Stimulated activated CD8-positive, alpha-beta memory T cell treated with anti-CD3 and anti-CD28 coated beads, Interleukin-4, amount 100 ng/mL, for 1 hour (primary cell): Measurements from ENCODE around the gene SLC35B4.

Source experiments
- DNase-seq, 2 donors: peaks; one replicate each; pipeline ENCODE4 v3.0.0-alpha.2; 2020; ENCODE audit warnings: low read depth in 2 of 2, low spot score in 1 of 2

Gene SLC35B4, protein sequence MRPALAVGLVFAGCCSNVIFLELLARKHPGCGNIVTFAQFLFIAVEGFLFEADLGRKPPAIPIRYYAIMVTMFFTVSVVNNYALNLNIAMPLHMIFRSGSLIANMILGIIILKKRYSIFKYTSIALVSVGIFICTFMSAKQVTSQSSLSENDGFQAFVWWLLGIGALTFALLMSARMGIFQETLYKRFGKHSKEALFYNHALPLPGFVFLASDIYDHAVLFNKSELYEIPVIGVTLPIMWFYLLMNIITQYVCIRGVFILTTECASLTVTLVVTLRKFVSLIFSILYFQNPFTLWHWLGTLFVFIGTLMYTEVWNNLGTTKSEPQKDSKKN

DNA sequence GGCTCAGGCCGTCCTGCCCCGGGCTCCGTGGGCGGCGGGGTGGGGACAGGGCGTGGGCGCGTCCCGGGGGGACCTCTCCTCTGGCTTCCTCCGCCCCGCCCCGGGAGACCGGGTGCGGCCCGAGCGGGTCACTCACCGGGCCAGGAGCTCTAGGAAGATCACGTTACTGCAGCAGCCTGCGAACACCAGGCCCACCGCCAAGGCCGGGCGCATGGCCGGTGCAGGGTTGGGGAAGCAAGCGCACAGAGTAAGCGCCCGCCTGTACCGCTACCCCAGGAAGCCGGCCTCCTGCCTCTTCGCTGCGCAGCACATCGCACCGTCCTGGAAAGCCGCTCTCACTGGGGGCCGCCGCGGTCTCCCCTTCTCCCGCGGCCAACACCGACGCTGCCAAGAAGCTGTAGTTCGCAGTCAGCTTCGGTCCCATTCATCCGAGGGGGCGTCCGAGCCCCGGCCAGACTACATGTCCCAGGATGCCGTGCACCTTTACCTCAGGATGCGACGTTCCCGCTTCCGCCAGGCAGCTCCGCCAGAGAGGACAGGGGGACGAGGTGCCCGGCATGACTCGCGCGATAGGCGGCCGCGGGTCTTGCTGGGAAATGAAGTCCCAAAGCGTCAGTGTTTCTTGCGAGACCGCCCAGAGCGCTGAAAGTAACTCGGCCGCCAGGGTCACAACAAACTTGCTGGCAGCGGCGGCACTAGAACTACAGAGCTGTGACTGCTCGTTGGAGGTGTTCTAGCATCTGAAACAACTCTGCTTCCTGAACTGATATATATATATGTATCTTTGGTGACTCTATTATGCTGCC is at the start of gene SLC35B4:
TSS of gene SLC35B4 (minus strand) at position 392 of the 806 bp plus-strand sequence. CDS start at position 213, 179 bp downstream.
- peak; percentile 79 to 87 for DNase-seq

DNA sequence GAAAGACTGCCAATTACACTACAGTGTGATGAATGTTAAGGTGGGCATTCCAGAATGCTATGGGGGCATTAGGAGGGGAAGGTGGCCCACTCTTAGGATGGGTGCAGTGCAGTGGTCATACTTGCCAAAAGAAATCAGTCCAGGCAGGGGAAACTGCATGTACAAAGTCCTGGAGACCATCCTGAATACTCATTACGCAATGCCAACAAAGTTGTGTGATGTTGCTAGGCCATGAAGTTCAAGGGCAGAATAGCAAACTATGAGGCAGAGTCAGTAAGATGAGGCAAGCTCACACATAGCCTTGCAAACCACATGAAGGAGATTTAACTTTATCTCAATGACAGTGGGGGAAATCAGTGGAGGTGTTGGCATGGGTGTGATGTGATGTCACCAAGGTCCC is 49.8 kb upstream of the SLC35B4 start:
- no peak for DNase-seq

DNA sequence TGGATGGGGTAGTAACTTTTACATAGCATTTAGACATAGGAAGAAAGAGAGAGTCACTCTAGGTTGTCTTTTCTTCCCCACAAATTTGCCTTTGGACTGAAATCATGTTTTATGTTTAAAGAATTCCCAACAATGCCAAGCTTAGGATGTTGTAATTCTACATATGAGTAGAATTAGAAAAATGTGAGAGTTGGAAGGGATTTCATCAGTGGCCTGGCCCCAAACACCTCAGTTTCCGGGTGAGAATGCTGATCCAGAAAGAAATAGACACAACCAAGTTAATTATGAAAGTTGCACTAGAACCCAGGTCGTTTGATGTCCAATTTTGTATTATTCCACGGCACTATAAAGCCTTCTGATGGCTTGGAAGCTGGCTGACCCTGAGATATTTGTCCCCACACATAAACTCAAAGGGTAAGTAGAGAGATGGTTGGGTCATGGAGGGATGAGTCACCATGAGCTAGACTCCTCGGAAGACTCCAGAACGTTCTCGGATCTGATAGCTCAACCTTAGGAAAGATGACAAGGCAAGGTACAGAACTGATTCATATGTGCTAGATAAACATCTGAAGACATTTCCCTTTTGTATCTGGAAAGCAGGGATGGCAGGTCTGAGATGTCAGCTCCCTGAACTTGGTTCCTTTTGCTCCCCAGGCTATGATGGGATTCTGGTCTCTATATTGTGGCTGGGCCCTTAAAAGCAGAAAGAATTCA is 48.8 kb upstream of the SLC35B4 start:
- no peak for DNase-seq

DNA sequence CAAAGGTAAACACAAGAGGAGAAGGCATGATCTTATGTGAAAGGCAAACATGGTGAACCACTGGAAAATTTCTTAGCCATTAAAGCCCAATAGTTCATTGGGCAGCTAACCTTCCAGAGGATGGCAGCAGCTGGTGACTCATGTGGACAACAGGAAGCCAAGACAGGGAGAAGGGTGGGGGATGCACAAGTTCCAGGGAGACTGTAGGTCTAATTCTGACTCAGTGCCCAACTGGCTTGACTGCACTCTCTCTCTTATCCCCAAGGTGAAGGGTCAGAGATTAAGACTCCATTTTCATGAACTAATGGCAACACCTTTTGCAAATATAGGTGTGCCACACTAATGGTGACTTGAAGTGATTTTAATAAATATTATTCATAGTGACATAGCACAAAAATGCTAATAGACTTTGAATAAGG is 47.9 kb upstream of the SLC35B4 start:
- DNase-seq = no peak

DNA sequence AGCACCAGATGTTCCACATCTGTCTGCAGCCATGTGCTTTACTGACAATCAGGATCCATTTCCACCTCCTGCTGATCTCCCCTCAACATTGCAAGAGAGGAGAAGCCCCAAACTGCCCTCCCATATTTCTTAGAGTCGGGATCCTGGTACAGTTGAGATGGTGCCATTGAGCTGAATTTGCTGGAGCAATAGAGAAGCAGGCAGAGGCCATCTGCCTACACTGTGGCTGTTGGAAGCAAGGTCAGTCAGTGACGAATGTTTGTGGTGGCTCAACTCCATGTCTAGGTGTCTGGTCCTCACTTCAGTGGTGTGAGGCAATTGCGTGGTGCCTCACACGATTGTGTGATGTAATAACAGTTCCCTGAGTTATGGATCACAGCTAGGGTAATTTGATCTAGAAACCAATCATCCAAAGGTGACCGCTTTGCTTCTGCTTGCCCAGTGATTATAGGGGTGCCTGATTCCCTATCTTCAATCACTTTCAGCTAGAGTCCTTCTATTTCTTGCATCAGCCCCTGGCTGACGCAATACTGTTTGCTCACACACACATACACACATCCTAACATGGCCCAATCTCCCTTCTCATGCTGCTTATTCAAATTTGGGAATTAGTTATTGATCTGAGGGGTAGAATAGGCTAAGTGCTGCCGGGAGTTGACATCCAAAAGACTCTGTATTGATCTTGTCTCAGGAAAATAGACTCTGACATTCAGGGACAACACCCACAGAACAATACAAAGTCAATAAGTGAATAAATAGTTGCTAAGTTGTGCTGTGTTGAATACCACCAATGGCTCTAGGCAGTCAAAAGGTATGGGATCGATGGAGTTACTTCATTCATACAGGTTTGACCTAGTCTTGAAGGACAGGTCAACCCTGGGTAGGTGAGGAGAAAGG is 46.1 kb upstream of the SLC35B4 start:
- DNase-seq = no peak

DNA sequence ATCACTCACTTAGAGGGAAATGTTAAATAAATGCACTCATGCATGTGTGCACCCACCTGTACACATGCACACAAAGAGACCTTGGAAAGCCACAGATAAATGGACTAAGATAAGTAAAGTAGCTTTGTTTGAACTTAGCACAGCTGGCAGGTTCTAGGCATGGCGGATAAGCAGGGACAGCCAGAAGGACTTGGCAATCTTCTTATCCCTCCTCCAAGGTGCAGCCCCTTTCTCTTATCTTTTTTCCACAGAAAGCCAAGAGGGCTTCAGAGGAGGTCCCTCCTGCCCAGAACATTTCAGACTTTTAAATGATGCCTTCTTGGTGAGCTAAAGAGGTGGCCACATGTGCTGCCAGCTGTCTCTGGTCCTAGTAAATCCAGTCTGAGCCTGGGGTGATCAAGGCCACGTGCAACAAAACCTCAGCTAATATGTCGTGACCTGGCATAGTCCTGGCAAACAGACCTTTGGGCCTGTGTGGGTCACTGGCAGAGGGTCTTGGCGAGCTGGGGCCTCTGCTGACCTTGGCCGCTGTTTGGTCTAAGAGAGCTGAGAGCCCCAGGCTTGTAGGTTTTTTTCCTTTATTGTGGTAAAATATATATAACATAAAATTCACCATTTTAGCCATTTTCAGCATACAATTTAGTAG is 43.2 kb upstream of the SLC35B4 start:
- no peak for DNase-seq

DNA sequence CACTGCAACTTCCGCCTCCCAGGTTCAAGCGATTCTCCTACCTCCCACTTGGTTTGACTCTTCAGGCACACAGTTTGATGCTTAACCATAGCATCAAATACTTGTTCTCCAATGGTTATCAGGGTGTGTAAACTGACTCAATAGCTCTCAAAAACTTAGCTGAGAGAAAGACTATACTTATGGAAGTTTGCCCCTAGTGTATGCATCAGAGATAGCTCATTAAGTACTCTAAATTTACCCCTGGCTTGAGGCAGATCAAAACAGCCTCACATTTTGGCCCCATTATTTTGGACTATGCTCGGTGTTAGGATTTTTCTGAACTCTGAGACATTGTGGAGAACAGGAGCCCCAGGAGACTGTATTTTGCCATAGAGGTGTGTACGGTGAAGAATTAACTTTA is 40.8 kb upstream of the SLC35B4 start:
- DNase-seq = no peak

DNA sequence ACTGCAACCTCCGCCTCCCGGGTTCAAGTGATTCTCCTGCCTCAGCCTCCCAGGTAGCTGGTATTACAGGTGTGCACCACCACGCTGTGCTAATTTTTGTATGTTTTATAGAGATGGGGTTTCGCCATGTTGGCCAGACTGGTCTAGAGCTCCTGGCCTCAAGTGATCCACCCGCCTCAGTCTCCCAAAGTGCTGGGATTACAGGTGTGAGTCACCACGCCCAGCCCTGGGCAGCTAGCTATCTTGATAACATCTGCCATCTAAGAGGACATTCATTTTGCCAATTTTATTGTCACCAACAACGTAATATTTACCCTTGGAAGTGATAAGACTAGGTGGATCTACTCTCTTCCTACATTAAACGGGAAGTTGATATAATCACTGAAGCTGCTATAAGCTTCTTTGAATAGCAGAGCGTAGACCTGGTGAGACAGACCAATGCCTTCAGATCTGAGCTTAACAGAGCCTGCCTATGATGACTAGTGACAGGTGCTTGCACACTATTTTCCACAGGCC is 39.7 kb upstream of the SLC35B4 start:
- DNase-seq = no peak

DNA sequence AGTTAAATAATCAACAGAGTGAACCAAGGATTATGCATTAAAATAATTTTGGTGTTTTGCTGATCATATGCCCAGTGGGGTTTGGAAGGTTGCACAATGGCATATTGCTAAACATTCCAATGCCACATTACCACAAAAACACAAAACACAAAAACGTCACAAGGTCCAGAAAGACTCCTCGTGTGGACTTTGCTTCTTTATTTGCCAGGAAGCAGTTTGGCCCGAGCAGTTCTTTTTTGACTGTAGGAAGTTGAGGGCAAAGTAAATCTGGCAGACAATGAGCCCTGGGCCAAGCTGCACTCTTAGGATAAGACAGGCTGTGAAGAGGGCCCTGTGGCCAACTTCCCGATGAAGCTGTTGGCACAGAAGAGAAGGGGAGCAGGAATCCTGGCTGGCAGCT is 39.2 kb upstream of the SLC35B4 start:
- DNase-seq = no peak

DNA sequence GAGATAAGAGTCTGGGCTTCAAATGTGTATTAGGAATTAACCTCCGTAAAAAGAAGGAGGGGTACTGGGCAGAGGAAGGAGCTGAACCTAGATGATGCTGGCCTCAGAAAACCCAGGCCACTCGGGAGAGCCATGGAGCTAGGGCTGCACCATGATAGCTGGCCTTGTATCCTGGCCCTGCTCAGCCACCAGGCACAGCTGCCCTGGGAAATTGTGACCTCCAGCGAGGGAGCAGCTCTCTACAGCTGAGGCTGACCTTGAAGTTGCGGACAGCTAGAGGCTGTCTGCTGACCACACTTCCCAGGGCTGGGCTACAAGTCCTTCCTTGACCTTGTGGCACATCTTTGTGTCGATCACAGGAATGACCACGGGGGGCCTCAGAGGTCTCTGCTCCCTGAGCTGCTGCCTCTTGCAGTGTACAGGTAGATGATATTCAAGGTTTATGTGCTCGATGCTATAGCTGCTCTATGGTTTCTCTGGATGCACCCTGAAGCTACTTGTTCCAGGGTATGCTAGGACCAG is 38.3 kb upstream of the SLC35B4 start:
- no peak for DNase-seq

DNA sequence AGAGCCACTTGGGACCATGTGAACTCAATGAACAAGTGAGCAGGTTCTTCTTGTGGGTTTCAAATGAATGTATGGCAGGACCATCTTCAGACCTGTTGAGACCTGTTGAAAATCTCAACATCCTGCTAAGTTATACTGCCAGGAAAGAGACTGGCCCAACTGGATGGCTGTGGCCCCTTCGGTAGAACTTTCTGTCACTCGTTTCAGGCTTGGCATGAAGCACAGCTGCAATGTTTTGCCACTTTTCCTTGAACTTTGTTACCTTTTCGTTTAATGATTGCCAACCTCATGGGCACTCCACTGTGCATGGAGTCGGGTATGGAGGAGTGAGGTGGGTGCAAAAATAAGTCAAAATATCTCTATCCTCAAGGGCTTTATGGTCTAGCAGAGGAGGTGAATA is 36.7 kb upstream of the SLC35B4 start:
- no peak for DNase-seq

DNA sequence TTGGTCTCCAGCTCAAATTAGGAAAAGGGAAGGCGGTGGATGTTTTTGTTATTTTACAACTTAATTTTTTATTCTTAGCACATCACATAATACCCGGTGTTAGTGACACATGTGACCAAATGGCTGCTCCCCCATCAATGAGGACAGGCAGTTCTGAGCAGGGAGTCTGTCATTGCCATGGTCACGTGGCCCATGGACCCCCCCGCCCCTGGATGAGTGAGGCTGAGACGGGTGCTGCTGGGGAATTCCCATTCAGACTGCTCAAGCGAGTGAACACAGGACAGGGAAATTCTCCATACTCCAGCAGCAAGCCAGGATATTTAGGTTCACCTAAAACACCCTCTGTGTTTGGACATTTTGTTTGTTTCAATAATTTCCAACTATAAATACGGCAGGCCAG is 34.7 kb upstream of the SLC35B4 start:
- no peak for DNase-seq

DNA sequence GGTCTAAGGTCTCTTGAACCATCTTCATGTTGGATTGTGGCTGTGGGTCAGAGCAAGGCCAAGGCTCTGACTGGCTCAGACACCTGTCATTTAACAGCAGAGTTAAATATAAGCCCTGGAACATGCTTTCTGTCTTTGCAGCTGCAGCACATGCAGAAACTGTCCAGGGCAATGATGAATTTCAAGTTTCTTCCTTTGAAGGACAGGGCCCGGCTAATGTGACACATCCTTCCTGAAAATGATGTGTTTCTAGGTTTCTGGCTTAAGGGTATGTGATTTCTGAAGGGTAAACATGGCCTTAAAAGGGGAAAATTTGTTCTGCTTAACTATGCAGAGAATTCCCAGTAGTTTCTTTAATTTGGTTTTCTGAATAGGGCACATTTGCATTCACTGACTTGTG is 34.0 kb upstream of the SLC35B4 start:
- DNase-seq = no peak

DNA sequence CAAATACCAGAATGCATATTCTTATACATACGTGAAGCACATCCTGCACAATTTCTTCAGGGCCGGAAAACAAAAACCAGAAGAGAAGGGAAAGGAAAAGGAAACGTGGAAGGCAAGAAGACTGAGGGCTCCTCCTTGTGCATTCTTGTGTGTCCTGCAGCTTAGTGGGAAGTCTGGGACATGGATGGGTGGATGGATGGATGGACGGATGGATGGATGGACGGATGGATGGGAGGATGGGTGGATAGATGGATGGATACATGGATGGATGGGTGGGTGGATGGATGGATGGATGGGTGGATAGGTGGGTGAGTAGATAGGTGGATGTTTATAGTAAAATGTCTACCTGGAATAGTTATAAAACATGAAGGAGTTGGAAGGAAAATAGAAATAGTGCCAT is 30.8 kb upstream of the SLC35B4 start:
- no peak for DNase-seq

DNA sequence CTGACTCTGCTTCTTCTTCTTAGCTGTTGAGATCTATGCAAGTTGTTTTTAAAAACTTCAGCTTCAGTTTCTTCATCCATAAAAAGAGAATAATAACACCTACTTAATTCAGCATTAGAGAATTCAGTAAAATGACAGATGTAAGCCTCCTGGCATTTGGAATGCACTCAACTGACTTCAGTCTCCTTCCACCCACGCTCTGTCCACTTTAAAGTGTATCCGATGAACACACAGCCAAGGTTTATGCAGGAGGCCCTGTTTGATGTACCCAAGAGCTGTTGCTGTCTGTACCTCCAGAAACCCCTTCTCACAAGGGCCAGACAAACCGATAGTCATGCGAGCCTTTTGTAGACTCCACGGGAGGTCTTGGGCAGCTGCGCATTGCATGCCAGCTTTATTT is 27.1 kb upstream of the SLC35B4 start:
- no peak for DNase-seq

DNA sequence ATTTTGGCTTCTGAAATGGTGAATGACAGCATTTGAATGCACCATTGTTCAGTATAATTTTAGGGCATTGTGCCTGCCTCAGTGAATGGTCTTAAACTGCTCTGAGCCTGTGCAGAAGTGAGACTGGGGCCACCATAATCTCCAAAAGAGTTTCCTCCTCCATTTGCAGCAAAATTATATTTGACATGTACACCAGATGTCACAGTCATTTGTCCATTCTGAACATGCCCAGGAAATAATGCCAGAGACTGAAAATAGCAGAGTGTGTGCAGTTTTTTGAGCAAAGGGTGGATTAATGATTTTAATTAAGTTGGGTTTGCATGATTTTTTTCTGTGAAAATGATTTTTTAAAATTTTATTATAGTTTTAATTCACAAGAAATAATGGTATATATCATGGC is 26.4 kb upstream of the SLC35B4 start:
- no peak for DNase-seq

DNA sequence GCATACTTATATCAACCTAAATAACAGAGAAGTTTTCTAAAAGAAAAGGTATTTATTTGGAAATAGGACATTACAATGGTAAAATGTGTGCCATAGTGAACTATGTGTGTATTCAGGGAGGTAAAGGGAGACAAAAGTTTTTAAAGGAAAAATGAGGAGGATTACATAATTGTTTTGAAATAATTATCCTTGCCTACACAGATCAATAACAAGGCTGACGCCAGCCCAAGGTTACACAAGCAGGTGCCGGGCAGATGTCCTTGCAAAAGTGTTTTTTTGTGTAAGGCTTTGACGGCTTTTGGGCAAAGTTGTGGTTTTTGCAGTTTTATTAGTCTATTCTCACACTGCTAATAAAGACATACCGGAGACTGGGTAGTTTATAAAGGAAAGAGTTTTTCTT is 22.7 kb upstream of the SLC35B4 start:
- DNase-seq = no peak

DNA sequence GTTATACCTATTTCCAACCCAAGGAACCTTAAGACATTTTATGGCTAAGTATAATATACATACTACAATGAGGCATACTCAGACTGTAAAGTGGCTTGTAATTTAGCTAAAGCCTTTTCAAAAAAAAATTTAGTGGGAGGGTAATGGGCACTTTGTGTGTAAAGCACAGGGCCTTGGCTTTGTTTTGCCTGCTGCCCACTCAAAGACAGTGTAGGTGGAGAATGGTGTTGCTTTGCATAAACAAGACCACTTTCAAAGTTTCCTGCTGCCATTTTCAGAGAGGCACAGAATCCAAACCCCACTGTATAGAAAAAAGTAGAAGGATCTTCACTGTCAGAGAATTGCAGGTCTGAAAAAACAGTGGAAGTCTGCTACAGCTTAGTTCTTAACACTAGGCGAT is 21.2 kb upstream of the SLC35B4 start:
- no peak for DNase-seq

DNA sequence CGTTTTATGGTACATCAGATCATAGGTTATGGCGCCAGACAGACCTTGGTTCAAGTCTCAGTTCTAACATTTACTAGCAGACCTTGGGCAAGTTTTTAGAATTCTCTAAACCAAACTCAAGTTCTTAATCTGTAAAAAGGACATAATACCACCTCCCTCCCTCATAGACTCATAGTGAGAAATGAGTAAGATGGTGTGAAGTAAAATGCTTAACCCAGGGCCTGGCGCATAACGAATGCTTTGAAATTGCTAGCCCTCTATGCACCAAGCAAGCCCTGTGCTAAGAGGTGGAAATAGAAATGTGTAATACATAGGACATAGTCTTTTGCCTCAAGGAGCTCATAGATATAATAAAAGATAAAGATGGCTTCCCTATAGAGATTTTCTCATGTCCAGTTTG is 17.7 kb upstream of the SLC35B4 start:
- no peak for DNase-seq

DNA sequence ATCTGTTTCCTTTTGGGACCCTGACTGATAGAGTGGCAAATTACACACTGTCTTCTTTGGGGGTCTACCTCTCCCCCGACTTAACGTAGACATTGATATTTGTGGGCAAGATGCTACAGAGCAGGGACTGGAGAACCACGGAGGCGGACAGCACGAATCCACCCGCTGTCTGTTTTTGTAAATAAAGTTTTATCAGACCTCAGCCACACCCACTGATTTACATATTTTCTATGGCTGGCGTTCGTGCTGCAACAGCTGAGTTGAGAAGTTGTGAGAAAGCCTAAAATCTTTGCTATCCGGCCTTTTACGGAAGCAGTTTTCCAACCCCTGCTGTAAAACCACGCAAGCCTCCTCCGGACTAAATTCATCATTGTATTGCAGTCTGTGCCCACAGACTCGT is 17.2 kb upstream of the SLC35B4 start:
- no peak for DNase-seq
